Measurements from ENCODE around the gene ABCB11. TPM values are rescaled to one million over a fixed set of nuclear protein-coding genes. Genes with fewer than 3 reads are reported as not detected.
"Not testable (repeated sequence)": the region's sequence is repeated elsewhere in the genome, so short reads cannot be mapped to it uniquely, and the experiment has no call there.

ABCB11 gene
- total RNA-seq, 1 donor from 2014 or later: 7.9 TPM

DNA sequence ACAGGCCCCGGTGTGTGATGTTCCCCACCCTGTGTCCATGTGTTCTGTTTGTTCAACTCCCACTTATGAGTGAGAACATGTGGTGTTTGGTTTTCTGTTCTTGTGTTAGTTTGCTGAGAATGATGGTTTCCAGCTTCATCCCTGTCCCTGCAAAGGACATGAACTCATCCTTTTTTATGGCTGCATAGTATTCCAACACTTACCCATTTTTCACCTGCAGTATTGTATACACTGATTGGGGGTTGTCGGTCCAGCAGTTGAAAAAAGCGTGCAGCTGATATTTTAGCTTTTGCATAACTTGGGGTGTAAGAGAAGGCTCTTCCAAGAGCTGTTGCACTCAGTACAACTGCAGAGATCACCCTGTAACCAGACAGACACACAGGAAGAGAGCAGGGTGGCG is 99.0 kb downstream of the ABCB11 start:
- not testable (repeated sequence) for DNase-seq (ENCODE audit: low spot score)

DNA sequence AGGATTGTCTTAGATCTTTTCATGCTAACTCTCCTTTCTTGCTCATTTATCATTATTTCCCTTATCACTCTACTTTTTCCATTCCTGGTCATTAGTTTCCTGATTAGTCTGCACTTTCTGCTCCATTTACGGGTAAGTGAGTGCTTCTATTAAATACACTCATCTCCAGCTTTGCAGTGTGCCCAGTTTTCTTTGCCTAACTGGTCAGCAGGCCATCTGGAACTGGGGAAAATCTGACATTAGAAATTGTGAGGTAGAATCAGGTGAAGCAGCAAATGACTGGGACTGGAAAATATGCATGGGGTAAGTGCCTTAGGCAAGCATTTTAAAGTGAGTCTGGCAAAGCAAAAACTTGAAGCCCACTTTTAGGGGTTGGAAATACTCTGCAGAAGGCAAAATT is 100.9 kb downstream of the ABCB11 start:
- no peak for DNase-seq (ENCODE audit: low spot score)

DNA sequence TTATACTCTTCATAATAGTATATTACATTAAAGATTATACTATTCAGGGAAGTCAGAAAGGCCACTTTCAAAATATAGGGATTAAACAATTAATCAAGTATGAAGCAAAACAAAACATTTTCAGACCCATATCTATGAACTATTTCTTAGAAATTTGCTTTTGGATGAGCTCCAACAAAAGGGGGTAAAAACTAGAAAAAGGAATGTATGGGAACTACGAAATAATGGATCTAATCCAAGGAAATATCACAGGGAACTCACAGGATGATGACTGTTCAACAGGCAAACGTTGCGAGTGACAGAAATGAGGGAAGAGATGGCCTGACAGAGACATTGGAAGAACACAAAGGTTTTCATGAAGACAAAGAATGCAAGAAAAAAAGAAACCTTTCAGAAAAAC is 102.1 kb downstream of the ABCB11 start:
- DNase-seq (ENCODE audit: low spot score): no peak

DNA sequence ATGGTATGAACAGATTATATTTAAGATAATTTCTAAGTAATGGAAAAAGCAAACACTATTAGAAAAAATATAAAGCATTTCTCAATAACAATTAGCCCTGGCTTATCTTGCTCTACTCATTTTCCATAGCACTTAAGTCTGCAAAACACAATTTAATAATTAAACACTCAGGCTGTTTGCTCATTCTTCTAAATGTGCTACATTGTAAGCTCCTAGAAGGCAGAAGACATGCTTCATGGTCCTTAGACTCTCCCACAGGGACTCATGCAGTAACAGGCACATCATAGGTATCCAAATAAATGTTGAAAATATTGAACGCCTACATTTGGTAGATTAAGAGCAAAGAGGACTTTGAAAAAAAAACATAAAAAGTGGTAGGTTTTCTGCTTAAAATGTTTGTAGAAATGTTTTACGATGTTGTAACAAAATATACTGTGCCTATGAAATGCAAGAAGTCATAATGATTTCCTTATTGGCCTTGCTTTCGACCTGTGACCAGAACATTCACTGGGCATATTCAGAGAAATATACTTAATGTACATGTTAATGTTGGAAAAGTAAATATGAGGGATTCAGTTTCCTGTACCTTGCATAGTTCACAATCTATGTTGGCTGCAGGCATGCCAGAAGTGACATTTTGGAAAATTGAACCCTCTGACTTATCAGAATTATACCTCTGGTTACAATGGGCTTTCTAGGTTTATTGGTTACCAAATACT is 102.9 kb downstream of the ABCB11 start:
- no peak for DNase-seq (ENCODE audit: low spot score)

DNA sequence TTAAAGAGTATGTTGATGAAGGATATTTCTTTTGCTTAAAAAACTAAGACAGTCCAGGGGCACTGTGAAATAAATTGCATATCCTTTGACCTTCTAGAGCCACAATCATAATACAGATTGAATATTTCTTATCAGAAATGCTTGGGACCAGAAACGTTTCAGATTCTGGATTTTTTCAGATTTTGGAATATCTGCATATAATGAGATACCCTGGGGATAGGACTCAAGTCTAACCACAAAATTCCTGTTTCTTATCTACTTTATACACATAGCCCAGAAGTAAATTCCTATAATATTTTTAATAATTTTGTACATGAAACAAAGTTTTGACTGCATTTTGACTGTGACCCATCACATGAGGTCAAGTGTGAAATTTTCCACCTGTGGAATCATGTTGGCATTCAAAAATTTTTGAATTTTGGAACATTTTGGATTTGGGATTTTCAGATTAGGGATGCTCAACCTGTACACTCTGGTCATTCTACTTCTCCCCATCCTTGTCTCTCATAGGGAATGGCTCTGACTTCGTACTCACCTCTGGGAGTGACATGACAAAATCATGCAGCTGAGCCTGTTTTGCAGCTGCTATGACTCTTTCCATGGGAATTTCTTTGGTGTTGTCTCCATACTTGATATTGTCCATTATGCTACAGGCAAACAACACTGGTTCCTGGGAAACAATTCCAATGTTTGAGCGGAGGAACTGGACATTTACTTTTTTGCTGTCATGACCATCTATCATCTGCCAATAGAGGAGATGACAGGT is 104.3 kb downstream of the ABCB11 start:
- no peak for DNase-seq (ENCODE audit: low spot score)

DNA sequence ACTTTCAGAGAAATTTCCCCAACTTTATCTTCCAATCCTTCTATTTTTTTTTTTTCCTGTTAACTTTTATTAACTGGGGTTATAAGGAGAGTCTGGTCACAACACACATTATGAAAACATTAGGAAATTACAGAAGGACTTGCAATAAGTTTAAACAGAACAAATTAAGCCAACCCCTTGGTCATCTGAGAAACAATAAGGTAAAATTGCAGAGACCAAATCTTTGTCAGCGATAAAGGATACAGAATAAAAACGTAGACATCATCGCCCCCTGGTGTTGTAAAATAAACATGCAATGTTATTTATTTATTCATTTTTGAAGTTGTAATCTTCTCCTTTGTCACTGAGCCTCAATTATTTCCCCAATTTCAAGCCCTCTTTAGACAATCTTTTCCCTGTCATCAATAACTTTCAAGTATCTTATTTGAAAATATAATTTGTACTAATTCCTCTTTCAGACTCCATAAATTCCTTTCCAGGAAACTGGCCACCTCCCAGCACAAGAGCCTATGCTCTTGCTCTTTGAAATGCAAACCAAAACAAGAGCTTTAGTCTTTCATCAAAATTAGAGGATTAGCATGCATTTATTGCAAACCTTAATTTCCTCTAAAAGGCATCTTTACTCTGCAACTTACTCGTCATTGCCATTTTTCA is 110.5 kb downstream of the ABCB11 start:
- DNase-seq (ENCODE audit: low spot score): peak; percentile 15

DNA sequence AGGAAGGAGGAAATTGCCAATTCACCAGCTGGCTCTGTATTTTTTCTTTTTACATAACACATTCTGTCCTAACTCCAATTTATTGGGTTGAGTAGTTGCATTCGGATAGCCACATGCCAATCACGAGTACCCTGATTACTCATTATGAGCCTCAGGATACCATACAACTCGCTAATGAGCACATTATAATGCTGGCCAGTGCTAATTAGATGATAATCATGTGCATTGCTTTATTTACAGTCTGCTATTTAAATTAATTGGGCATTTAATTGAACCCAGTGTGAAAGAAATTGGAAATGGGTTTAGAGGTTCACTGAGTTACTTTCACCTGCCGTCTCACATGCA is 114.8 kb downstream of the ABCB11 start:
- no peak for DNase-seq (ENCODE audit: low spot score)

DNA sequence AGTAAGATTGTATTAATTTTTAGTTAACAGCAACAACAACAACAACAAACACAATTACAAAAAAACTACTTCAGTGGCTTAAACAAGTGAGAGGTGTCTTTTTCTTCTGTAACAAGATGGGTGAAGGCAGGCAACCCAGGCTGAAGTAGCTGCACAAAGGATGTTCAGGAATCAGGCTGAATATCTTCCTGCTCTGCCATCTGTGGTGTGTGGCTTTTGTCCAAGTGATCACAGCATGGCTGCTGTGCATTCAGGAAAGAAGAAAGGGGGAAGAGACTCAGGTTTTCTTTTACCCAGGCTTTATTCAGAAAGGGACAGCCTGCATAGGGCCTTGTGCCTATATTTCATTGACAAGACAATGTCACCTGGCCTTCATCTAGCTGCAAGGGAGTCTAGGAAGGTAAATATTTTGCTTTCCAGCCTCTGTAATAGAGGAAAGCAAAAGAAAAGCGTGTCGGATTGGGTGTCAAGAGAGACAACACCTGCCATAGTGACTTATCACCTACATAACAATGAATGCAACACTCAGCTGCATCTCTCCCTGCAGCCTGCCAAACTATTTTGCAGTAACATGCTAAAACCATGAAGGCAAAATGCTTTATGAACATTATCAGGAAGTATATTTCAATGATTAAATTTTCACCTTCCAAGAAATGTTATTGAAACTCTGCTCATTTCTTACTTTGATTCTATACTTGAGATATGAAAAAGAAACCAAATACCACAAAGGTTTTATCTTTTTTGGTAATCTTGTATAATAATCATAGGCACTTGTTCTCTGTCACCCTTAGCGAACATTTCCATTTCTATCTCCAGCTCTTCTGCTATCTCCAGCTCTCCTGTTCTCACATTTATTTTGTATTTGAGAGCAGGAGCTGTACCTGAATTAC is 115.4 kb downstream of the ABCB11 start:
- no peak for DNase-seq (ENCODE audit: low spot score)

DNA sequence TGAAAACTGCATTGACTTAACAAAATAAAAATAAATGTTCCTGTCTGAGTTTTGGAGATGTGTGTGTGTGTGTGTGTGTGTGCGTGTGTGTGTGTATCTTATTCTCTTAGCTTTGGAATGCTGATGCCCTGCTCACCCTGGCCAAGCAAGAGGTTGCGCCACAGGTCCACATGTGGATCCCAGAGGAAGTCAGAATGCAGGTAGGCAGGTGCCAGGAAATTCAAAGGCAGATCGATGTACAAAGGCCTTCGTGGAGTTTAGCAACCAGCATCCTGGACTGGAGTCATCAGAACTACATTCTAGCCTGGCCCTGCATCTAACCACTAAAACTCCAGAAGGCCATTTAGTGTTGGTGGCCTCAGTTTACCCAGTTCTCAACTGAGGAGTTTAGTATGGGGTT is 117.6 kb downstream of the ABCB11 start:
- DNase-seq (ENCODE audit: low spot score): no peak

DNA sequence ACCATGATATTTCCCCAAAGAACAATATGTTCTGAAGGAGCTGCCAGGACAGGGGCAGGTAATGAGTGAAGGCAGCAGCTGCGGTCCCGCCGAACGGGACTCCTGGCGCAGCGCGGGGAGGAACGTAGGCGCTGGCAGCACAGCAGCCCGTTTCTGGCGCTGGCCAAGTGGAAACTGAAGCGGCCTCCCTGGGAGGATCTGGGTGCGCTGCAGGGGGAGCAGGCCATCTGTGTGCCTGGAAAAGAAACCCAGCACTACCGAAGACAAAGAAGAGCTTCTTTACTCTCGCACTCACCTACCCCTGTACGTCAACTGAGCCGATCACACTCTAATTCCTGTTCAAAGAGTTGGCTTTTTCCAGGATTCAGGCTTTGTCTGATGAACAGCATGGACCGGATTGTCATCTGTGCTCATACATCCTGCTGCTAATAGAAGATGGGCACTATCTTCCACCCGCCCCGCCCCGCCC is 118.2 kb downstream of the ABCB11 start:
- peak; percentile 22 for DNase-seq (ENCODE audit: low spot score)

DNA sequence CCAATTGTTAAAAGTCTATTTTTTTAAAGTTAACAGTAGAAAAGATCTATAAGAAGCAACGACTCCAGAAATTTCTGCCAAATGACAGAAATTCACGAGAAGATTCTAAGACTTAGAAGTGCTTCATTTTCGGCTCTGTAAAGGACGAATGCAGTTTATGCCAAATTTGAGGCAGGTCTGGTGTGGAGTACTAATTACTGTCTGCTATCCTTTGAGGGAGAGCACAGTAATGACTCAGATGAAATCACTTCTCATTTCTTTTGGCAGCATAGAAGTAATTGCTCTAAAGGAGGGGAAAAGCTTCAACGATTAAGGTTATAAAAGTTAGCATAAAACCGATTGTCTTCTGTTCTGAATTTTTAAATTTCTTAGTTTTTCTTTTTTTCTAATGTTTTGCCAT is 118.7 kb downstream of the ABCB11 start:
- no peak for DNase-seq (ENCODE audit: low spot score)

DNA sequence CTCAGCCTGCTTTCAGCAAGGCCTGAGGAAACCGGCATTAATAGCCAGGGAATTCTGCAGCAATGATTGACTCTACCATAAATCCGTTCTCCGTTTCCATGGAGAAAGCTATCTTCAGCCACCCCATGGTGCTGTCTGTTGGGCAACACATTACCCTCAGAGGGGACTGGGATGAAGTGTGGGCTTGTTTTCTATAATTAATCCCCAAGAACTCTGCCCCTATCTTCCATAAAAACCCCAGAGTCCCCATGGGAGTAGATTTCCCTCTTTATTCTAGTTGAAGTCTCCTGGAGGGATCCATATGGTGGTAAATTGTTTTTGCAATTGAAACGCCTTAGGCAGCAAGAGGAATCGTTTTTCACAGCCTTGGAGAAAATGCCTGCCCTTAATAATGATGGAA is 120.8 kb downstream of the ABCB11 start:
- DNase-seq (ENCODE audit: low spot score): no peak

DNA sequence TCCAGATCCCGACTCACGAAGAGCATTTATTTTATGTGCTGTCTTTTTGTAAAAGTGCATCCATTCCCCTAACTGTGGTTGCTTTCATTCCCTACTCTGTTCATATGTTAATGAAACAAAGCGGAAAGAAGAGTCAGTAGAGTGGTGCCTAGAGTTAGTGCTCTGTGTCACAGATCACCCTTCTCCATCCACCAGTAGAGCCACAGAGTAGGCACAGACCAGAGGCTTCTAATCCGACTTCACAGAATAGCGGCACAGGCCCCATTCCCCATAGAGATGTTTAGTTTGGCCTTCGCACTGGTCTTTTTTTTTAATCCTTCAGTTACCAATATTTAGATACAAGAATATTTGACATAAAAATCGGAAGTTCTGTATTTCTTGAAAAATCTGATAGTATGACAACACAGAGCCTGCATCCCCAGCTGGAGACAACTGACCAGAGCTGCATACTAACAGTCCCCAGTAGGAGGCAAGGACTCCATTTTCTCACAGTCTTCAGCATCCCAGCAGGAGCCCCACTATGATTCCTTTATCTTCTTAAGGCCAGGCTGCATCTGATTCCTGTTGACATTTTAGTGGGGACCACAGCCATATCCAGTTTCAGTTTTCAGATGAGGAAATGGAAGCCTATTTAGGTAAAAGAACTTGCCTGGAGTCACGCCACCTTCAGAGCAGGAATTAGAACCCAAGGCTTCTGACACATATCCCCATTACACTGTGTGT is 123.0 kb downstream of the ABCB11 start:
- DNase-seq (ENCODE audit: low spot score): no peak

DNA sequence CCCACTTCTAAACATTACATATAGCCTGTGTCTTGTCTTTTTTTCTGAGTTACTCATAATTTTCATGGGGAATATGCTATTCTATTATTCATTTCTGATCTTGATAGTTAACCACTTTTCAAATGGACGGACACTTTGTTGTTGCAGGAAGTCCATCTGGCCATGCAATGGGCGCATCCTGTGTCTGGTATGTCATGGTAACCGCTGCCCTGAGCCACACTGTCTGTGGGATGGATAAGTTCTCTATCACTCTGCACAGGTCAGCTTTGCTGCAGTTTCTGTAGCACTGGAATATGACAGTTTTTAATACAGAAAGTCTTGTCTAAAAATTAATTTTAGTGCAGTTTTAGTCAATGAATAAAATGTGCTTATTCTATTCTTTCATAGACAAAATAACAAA is 126.8 kb downstream of the ABCB11 start:
- DNase-seq (ENCODE audit: low spot score): no peak

DNA sequence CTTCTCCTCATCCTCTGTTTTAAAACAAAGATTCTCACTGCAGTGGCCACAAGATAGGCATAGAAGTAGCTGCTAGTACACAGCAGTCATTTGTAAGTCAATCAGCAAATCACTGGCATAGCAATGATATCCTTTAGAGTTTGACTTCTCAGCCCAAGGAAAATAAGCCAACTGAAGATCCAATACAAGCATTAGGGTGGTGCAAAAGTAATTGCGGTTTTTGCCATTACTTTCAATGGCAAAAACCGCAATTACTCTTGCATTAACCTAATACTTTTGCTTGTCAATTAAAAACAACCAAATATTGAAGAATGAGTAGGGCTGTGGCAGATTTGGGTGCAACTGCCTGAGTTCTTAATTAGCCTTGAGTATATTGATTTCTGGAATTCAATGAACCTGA is 127.2 kb downstream of the ABCB11 start:
- DNase-seq (ENCODE audit: low spot score): no peak

DNA sequence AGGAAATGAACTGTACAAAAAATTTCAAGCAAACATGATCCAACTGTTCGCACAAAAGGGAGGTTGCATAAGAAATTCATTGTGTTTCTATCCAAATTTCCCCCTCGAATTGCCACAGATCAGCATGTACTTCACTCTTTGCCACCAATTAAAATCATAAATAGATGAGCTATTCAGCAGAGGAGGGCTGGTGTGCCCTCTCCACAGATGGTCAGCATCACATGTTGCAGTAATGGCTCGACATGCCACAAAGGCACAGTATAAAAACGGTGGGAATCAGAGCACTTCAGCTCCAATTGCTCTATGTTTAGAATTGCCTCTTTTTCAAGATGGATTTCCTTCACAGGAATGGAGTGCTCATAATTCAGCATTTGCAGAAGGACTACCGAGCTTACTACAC is 130.1 kb downstream of the ABCB11 start, which contains the start of gene G6PC2:
Gene G6PC2, plus strand, starts transcription at position 289 of the 400 bp plus-strand sequence. Its CDS starts 41 bp downstream, at position 330.
- no peak for DNase-seq (ENCODE audit: low spot score)

DNA sequence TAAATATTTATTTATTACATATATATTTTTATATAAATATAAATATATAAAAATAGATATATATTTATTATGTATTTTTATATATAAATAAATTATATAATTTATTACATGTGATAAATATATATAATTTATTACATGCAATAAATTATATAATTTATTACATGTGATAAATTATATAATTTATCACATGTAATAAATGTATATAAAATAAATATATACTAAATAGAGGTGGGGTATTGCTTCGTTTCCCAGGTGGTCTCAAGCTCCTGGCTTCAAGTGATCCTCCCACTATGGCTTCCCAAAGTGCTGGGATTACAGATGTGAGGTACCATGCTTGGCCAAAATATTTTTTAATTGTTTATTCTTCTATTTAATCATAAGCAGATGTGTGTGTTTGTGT is 133.7 kb downstream of the ABCB11 start:
- no peak for DNase-seq (ENCODE audit: low spot score)

DNA sequence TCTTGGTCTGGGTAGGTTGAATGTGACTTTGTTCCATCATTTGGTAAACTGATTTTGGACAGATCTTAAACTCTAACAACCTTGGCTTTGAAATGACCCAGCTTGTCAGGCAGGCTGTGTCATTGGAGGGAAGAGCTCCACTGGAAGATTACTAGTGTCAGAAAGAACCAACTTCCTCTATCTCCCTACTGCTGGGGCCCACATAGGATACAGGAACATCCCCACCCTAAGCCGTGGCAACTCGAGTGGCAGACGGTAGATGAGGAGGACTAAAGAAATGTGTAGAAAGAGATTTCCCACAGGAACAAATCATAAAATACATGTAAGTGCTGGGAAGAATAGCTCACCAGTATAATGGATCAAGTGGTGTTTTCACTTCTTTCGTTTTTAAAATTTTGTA is 134.3 kb downstream of the ABCB11 start:
- DNase-seq (ENCODE audit: low spot score): no peak

DNA sequence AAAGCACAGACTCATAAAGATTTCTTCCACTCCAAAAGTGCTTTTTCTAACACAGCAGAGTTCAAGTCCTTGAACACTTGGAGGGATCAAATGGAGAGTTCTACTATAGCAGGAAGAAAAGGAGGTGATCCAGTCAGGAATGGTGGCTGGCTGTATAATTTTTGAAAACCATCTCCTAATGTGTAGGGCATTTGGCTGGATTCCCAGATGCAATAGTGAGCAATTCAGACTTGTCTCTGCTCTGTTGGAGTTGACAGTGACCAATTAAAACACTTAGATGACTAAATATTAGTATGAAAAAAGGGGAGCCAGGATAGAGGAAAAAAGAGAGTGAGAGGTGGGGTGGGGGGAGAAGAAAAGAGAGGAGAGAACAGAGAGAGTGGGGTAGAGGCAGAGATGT is 135.4 kb downstream of the ABCB11 start:
- DNase-seq (ENCODE audit: low spot score): no peak

DNA sequence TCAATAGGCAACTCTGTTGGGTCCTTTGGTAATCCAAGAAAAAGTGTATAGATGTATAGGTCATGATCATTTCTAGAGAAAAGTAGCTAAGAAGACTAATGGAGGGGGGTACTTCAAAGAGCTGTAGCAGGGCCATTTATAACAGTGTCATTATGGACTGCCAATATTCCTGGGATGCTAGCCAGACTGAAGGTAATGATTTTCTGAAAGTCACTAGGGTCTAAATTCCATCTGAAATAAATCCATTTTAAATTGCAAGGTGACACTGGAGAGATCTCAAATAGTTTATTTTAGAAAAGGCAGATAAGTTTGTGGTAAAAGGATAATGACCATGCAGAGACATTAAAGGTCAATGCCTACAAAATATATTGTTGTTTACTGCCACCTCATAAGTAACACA is 136.4 kb downstream of the ABCB11 start:
- DNase-seq (ENCODE audit: low spot score): no peak

DNA sequence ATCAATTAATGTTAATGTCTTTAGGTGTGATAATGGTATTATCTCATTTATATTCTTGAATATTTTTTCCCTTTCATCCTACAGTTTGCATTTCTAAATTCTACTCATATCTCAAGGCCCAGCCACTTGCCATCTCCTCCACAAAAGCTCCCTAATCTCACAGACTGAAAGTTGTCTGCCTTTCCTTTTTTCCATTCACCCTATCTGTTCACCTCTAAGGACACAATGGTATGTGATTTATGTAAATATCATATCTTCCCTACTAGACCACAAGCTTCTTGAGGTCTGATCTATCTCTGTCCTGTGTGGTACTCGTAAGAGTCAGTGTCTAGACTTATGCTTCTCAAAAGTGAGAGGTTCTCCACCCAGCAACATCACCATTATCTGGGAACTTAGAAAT is 137.0 kb downstream of the ABCB11 start:
- no peak for DNase-seq (ENCODE audit: low spot score)

Data from umbilical cord (tissue), 2 donors.